Activated effector memory CD4-positive, alpha-beta T cell treated with anti-CD3 and anti-CD28 coated beads, Interleukin-2, amount 50 U/mL, for 16 hours (primary cell): ENCODE results near the gene PTPRU.
A peak's percentile ranks its signal among the peaks of the same experiment; 100 is the strongest.

Experiments used
- DNase-seq: peaks from one replicate; pipeline ENCODE4 v3.0.0-alpha.2; 2020

The PTPRU gene

DNA sequence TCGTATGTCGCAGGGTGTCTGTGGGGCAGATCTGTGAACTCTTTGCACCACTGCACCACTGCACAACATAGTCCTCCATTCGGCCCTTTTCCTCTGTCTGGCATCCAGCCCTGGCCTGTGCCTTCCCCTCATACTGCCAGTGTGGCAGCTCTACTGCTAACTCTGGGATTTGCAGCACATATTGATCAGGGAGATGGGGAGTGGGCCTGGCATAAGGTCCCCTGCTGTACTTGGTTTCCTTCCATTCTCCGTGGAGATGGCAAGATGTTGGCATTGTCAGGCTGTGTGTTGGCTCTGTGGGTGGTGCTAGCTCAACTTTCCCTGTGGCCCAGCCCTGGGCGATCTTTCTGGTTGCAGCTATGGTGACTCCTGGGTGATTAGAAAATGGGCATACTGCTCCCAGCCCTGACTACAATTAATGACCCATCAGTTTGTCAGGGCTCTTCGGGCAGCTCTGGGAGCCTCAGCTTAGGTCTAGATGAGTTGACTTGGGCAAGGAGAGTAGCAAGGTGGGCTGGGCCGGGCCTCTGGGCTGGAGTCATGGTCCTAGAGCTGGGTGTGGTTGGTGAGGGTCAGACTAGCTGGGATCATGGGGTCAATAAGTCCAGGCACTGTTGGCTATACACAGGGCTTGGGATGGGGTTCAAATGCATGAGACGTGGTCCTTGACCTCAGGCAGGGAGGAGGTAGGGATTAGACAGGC is 11.4 kb downstream of the PTPRU start:
- DNase-seq, result no peak

DNA sequence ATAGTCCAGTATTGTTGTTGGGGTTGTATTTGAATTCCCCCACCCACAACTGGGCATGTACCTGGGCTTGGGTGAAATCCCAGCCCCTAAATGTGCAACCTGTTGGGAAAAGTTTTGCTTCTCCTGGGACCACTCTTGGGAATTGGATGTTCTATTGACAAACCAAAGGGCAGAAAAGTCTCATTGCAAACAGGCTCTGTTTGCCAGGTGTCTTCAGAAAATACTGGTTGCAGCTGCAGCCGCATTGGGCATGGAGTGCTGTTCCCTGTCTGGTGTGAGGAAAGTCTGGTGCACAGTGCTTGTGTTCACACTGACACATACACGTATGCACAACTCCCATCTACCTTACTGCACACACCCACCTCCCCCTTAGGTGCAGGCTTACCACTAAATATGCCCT is 12.1 kb downstream of the PTPRU start:
- no peak for DNase-seq

DNA sequence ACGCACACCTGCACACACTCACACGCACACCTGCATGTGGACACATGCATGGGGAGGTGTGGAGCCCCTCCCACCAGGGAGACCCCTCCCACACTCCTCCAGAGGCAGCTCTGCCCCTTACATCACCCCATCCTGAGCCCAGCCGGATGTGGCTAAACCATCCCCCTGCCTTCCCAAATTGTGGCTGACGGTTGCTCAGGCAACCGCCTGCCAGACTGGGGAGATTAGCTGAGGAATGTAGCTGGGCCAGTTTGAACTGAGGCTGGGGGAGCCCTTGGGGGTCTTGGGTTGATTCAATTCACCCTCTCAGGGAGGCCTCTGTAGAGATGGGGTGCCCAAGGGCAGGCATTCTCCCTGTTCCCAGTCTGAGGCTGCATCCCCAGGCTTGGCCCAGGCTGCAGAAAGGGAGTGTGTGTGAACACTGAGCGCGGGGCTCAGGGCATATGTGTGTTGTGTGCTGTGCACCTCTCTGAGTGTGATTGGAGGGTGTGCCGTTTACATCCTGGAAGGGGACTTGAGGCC is 12.9 kb downstream of the PTPRU start:
- DNase-seq, result no peak

DNA sequence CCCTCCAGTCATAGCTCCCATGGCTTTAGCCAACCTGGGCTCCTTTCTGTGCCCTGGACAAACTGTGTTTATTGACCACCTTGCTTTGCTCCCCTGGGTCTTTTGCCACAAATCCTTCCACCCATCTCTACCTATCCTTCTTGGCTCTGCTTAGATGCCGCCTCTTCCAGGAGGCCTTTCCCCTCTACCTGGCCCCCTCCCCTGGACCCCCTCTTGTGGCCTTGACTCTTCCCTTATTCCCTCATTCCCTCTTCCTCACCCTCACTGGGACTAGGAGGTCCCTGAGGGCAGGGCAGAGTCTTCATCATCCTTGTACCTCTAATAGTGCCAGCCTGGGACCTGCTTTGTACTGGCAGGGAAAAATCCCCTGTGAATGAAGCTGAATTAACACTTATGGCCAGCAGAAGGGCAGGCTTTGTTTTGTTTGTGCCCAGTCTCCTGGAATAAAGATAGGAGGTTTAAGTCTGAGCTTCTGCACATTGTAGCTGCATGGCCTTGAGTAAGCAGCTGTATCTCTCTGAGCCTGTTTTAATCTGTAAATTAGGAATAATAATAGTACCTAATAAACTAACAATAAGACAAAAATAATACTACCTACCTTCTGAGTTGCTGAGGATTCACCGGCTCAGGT is 13.7 kb downstream of the PTPRU start:
- no peak for DNase-seq

DNA sequence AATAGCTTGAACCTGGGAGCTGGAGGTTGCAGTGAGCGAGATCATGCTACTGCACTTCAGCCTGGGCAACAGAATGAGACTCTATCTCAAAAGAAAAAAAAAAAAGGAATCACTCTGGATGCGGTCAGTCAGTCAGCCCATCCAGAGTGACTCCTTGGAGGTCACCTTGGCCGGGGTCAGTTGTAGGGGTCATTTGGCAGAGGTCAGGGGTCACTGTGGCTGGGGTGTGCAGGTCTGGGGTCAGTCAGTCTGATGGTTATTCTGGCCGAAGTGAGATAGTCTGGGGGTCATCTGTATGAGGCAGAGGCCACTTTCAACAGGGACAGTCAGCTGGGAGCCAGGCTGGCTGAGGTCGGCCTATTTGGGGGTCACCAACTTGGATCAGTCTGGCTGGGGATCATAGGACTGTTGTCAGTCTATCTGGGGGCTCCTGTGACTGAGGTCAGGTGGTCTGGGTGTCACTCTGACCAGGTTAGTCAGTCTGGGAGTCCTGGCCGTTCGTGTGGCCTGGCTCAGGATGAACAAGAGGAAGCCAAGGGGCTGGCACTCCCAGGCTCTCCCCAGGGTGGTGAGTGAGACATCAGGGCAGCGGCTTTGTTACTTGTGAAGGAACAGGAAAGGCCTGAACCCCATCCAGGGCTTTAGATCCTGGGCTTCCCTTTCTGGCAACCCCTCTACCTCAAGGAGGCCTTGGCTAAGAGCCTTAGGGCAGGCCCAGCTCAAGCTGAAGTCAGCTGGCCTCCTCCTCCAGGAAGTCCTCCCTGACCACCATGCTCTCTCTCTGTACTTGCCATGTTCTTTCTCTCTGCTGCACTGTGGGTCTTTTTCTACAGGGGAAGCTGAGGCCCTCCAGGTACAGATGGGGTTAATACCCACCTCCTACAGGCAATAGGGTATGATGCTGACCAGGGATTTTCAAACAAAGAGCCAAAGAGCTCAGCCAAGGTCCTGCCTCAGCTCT is 15.1 kb downstream of the PTPRU start:
- DNase-seq, result no peak

DNA sequence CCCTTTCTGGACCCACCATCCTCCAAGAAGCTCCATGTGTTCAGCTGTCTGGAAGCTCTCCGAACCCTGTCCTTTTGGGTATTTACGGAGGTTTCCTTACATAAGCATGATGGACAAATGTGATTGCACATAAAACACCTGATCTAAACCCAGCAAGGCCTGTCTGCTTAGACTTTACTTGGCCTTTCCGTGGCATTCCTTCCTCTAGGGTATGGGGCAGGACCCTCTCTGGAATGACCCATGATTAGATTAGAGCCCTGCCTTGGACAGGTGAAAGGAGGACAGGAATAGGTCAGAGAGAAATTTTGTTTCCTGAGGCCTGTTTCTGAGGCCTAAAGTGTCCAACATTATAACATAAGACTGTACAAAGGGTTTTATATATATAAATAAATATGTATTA is 16.9 kb downstream of the PTPRU start:
- DNase-seq, result no peak

DNA sequence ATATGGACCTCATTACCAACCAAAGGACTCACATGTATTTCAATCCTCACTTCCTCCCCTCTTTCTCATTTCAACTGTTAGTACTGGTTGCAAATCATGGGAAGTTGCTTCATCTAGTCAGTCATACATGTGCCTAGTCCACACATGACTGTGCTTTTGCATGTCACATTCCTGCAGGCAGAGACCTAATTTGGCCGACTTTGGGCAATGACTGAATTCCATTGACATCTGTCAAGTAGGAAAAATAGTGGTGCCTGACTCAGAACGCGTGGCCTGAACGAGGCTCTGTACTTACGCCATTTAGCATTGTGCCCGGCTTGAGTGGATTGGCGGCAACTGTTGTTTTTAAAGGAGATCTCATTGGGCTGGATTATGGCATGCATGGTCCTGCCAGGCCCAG is 18.0 kb downstream of the PTPRU start:
- no peak for DNase-seq

DNA sequence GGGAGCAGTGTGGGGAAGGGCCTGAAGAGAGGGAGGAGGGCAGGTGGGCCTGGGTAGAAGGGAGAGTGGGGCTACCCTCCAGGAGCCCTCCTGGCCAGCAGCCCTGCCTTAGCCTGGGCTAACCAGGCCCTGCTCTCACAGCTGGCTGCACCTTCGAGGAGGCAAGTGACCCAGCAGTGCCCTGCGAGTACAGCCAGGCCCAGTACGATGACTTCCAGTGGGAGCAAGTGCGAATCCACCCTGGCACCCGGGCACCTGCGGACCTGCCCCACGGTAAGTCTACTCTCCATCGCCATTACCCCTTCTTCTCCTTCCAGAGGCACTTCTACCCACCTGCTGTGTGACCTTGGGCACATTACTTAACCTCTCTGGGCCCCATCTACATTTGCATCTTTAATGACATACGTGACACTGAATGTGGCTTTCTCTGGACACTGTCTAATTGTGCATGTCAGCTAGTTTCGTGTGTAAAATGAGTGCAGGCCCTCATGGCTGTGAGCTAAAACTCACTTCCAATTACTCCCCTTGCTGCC is 18.9 kb downstream of the PTPRU start:
- no peak for DNase-seq

DNA sequence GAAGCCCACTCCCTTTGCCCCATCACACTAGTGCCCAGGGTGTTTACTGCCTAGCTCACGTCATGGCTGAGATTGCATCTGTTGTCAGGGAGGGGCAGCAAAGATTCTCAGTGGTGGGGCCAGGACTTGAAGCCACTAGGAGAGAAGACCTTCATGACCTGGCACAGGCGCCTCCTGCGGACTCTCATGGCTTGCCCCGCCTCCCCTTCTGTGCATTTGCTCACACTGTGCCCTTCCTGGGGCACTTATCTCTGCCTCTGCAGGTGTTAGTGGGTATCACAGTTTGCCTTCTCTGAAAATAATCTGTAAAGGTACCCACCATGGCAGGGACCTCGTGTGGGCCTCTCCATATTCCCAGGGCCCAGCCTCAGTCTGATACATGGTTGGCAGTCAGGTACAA is 20.1 kb downstream of the PTPRU start:
- no peak for DNase-seq

DNA sequence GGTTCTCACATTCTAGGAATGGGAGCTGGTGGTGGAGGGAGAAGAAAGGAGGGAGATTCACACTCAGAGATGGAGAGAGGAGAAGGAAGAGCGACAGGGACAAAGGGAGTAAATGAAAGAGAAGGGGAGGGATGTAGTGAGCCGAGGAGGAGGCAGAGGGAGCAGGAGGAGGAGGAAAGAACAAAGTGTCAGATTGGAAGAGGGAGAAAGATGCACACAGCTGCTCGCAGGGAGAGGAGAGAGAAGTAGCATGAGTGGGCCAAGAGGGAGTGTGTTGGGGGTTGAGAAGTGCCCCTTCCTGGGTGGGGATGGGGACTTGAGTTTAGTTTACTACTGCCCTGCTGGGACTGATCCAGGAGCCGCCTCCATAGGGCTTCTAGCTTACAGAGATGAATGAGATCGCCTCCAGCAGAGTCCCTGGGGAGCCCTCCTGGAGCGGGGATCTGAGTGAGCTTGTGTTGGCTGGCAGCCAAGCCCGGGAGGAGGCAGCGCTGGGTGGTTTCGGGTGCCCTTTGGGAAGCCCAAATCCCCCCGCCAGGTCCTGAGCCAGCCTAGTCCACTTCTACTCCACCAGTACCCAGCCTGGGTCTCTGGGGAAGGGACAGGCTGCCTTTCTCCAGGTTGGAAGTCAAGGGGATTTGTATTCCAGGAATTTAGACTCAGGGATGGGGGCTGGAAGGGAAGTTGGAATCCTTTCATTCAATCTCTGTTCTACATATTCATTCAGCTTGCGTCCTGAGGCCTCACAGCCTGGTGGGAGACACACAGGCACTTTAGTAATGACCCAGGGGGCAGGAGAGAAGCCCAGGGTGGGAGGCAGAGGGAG is 20.9 kb downstream of the PTPRU start:
- DNase-seq, result no peak

DNA sequence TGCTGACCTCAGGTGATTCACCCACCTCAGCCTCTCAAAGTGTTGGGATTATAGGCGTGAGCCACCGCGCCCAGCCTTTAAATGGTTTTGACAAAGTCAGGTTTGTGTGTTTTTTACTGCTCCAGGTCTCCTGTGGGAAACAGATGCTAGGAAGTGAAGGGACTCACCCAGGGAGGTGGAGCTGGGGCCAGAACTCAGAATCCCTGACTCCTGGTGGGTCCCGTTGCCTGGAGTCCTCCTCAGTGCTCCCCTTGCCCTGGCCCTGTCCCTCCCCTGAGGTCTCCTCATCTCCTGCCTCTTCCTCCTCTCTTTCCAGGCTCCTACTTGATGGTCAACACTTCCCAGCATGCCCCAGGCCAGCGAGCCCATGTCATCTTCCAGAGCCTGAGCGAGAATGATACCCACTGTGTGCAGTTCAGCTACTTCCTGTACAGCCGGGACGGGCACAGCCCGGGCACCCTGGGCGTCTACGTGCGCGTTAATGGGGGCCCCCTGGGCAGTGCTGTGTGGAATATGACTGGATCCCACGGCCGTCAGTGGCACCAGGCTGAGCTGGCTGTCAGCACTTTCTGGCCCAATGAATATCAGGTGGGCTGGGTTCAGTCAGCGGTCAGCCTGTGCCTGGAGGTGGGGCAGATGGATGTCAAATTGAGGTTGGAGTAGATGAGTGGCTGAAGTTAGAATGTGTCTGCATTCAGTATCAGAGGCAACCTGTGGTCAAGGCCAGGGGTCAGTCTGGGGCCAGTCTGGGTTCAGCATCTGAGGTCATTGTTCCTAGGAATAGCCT is 22.1 kb downstream of the PTPRU start:
- no peak for DNase-seq

DNA sequence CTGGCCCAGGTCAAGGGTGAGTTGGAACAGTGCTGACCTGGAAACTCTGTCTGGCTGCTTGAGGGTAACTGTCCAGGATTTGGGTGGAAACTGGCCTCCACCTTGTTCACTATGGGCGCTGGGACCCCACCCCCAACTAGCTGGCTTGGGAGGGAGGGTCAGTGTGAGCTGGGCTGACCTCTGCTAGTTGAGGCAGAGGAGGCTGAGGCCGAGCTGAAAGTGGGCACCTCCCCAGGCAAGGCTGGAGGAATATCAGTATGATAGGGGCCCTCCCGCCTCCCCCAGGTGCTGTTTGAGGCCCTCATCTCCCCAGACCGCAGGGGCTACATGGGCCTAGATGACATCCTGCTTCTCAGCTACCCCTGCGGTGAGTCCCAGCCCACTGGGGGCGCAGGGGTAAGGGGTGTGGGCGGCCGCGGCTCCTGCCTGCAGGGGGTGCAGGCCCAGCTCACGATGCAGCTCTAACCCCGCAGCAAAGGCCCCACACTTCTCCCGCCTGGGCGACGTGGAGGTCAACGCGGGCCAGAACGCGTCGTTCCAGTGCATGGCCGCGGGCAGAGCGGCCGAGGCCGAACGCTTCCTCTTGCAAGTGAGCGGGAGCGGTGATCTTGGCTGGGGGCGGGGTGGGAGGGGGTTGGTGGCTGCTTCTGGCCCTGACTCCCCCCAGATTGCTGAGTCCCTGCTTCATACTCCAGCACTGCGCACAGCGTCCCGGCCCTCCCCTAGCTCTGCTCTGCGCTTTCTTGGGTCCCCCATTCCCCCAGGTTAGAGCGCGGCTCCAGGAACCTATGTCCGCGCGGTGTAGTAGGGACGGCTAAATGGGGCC is 22.9 kb downstream of the PTPRU start:
- no peak for DNase-seq

DNA sequence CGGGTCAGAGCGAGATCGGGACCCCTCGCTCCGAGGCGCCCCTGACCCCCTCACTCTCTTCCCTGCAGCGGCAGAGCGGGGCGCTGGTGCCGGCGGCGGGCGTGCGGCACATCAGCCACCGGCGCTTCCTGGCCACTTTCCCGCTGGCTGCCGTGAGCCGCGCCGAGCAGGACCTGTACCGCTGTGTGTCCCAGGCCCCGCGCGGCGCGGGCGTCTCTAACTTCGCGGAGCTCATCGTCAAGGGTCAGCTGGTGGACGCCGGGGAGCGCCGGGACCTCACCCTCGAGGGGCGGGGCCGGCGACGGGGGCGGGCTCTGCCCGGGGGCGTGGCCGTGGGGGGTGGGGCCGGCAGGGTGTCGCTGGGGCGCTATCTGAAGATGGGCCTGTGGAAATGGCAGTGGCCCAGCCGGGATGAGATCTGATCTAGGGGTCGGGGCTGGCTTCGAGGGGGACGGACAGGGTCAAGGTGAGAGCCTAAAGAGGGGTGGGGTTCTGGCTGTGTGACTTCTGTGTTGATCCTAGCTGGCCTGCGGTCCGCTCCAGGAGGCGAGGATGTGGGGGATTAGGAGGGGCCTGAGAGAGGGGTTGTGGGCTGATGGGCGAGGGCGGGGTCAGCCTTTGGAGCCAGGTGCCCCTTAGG is 23.6 kb downstream of the PTPRU start:
- peak; percentile 79 for DNase-seq

DNA sequence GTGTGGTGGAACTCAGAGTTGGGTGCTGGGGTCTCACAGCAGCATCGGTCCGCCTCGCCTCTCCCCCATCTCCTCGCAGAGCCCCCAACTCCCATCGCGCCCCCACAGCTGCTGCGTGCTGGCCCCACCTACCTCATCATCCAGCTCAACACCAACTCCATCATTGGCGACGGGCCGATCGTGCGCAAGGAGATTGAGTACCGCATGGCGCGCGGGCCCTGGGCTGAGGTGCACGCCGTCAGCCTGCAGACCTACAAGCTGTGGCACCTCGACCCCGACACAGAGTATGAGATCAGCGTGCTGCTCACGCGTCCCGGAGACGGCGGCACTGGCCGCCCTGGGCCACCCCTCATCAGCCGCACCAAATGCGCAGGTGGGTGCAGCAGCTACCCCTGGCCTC is 24.2 kb downstream of the PTPRU start:
- no peak for DNase-seq

DNA sequence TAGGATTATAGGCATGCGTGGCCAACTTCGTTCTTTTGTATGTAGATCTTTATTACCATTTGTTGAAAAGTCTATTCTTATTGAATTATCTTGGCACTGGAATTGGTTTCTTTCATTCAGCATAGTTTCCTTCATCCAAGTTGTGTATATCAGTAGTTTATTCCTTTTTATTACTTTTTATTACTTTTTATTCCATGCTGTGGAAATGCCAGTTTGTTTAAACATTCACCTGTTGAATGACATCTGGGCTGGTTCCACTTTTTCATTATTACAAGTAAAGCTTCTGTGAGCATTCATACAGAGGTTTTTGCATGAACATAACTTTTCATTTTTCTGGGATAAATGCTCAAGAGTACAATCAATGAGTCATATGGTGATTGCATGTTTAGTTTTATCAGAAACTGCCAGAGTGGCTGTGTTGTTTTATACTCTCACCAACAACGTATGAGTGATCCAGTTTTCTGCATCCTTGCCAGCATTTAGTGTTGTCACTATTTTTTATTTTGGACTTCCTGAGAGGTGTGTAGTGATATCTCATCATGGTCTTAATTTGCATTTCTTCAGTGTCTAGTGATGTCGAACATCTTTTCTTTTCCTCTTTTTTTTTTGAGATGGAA is 28.6 kb downstream of the PTPRU start:
- DNase-seq, result no peak

DNA sequence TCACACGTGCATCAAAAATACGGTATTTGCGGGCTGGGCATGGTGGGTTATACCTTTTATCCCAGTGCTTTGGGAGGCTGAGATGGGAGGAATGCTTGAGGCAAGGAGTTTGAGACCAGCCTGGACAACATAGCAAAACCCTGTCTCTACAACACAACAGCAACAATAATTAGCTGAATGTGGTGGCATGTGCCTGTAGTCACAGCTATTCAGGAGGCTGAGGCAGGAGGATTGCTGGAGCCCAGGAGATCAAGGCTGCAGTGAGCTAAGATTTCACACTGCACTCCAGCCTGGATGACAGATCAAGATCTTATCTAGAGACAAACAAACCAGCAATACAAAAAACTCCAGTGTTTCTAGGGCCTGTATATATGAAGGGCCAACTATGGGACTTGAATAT is 30.6 kb downstream of the PTPRU start:
- no peak for DNase-seq

DNA sequence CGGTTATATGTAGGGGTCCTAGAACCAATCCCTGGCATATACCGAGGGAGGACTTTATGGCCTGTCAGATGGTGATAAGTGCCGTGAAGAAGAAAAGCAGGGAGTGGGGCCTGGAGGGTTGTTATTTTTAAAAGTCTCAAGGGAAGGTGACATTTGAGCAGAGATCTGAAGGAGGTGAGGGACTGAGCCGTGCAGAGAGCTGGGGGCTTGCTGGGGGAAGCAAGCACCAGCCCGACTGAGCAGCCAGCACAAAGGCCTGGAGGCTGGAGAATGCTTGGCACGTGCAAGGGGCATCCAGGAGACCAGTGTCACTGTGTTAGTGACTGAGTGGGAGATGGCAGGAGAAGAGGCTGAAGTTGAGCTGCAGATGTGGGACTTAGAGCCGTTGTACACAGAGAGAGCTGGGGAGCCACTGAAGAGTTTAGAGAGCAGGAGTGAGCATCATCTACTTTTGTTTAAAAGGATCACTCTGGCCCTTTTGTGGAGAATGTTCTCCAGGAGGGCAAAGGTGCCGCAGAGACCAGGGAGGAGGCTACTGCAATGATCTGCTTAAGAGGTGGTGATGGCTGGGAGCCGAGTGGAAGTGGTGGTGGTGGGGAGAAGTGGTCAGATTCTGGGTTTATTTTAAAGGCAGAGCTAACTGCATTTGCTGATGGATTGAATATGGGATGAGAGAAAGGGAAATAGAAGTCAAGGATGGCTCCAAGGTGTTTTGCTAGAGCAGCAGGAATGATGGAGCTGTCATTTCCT is 31.2 kb downstream of the PTPRU start:
- no peak for DNase-seq

DNA sequence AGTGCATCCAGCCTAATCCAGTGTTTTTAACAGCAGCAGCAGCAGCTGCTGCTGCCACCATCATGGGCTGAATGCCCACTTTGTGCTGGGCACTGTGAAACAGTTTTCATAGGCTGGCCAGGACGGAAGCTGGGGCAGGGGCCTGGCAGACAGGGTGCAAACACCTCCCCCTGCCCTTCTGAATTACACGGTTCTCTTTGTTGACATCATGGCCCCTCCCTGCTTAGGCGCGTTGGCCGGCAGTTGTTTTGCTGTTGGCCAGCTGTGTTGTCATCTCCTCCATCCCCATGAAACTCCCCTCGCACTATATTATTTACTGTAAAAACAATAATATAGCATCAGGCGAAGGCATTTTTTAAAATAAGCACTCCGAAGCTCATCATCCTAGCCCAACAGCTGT is 33.1 kb downstream of the PTPRU start:
- DNase-seq, result peak; percentile 45
